GM19238 (cell line): ENCODE measurements around the gene GPALPP1.
A peak's percentile ranks its signal among the peaks of the same experiment; 100 is the strongest.
"Not testable (repeated sequence)": the region's sequence is repeated elsewhere in the genome, so short reads cannot be mapped to it uniquely, and the experiment has no call there.

Experiments
- DNase-seq: peaks from one replicate; pipeline ENCODE4 v3.0.0; 2011; ENCODE audit warnings: low spot score; ENCODE audit not compliant: insufficient read length

The GPALPP1 gene

DNA sequence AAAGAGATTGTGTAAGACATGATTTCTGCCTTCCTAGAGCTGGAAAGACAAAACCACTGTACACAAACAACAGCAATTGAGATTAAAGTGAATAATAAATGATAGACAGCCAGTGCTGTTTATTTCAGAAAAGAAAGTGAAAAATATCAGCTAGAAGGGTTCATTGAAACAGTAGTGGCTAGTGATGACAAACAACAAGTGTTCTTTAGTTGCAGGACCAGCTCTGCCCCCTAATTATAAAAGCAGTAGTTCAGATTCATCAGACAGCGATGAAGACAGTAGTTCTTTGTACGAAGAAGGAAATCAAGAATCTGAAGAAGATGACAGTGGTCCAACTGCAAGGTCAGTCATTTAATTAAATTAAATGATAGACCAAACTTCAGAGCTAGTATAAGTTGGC is 14.8 kb downstream of the GPALPP1 start:
- DNase-seq: no peak

GRCh38 chr13:45007225-45007624 is 17.9 kb downstream of the GPALPP1 start:
- no peak for DNase-seq

DNA sequence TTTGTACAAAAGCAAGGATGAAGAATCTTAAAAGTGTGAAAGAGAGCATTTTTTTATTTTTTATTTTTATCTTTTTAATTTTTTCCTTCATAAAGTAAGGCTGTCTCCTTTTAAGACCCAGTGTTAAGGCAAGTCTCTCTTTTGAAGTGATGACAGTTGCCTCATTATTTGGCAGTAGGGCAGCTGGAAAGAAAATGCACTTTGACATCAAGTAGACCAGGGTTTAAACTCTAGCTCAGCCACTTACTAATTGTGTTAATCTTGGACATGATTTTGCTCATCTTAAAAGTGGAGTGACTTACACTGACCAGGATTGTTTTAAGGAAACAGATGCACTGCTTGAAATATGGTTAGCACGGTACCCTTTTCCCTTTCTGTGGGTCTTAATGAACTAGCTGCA is 18.5 kb downstream of the GPALPP1 start:
- no peak for DNase-seq

DNA sequence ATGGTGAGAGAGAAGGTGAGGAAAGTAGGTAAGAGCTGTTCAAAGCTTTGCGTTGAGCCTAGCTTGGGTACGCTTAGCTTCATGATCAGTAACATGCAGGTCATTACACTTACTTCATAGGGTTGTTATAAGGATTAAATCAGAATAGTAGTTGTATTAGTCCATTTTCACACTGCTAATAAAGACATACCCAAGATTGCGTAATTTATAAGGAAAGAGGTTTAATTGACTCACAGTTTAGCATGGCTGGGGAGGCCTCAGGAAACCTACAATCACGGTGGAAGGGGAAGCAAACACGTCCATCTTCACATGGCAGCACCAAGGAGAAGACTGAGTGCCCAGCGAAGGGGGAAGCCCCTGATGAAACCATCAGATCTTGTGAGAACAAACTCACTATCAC is 21.9 kb downstream of the GPALPP1 start:
- DNase-seq: no peak

DNA sequence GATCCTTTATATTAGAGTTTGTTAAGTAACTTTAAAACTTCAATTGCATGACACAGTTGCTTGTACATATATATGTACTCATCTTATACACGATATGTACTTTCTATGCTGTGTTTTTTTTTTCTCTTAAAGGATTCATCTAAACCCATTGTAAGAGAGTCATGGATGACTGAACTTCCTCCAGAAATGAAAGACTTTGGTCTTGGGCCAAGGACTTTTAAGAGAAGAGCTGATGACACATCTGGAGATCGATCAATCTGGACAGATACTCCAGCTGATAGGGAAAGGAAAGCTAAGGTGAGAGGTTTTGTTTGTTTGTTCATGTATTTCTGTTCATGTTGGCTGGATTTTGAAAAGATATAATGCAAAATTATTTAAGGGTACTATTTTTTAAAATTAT is 26.0 kb downstream of the GPALPP1 start:
- DNase-seq: no peak

DNA sequence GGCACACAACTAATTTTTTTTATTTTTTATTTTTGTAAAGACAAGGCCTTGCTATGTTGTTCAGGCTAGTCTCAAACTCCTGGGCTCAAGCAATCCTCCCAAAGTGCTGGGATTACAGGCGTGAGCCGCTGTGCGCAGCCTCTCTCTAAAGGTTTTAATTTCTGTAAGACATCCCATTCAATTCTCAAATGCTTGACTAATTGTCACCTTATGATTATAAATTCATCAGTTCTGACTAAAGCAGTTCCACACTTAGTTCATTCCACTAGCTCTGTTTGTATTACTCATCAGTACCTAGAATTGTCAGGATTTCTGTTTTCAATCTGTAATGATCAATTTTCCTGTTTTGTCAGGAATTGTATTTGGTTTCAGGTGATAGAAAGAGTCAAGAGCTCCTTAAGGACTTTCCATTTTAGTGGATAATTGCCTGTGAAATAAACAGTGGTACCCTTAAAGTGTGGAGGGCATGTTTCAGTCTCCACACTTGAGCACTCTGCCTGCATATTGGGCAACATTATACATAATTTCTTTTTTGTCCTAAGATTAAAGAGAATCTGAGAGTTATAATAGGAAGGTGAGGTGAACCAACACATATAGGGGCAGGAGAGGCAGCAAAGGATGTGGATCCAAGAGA is 27.6 kb downstream of the GPALPP1 start:
- no peak for DNase-seq

GRCh38 chr13:45019981-45020380 is 30.6 kb downstream of the GPALPP1 start:
- not testable (repeated sequence) for DNase-seq

DNA sequence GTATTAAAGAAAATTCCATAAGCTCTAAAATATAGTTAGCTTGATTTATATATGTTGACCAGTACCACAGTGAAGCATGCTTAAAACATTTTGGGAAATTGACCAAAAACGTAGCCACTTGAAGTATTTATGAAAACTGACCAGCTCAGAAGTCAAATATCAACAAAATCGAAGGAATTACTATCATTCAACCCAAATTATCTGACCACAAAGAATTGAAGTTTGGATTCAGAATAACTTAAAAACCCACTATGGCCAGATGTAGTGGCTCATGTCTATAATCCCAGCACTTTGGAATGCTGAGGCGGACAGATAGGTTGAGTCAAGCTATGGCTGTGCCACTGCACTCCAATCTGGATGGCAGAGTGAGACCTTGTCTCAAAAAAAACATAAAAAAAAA is 31.9 kb downstream of the GPALPP1 start:
- no peak for DNase-seq

DNA sequence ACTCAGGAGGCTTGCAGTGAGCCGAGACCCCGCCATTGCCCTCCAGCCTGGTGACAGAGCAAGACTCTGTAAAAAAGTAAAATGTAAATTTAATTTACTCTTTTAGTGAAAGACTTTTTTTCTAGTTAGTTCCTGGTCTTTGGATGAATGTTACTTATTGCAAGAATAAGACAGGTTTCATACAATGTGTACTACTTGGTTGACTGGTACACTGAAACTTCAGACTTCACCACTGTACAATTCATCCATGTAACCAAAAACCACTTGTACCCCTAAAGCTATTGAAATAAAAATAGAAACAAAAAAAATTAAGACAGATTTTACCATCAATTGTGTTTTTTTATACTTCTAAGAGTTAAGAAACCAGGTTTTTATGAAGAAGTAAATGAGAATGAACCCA is 35.5 kb downstream of the GPALPP1 start:
- DNase-seq: no peak

DNA sequence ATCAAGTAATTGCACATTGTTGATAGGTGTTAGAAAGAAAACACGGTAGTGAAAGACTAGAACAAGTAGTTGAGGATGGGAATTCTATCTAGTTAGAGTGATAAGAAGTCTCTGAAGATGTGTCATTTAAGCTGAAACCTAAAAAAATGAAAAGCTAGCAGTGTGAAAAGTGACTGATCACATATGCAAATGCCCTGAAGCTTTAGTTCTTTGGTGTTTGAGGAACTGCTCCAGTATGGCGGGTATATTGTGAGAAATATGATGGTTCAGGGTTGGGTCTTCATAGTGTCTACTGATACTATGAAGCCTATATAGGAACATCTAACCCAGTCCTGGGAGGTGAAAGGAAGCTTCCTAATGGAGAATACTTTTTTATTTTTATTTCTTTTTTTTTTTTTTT is 45.0 kb downstream of the GPALPP1 start:
- no peak for DNase-seq

- no peak for DNase-seq
Measured at GRCh38 chr13:45036206-45036605, 46.9 kb downstream of the GPALPP1 start.

GRCh38 chr13:45040173-45040572 is 50.8 kb downstream of the GPALPP1 start:
- DNase-seq: no peak

- no peak for DNase-seq
Measured at GRCh38 chr13:45040622-45041021, 51.3 kb downstream of the GPALPP1 start.

- DNase-seq: no peak
Measured at GRCh38 chr13:45042539-45042938, 53.2 kb downstream of the GPALPP1 start.

GRCh38 chr13:45046445-45046844 is 57.1 kb downstream of the GPALPP1 start:
- DNase-seq: no peak

DNA sequence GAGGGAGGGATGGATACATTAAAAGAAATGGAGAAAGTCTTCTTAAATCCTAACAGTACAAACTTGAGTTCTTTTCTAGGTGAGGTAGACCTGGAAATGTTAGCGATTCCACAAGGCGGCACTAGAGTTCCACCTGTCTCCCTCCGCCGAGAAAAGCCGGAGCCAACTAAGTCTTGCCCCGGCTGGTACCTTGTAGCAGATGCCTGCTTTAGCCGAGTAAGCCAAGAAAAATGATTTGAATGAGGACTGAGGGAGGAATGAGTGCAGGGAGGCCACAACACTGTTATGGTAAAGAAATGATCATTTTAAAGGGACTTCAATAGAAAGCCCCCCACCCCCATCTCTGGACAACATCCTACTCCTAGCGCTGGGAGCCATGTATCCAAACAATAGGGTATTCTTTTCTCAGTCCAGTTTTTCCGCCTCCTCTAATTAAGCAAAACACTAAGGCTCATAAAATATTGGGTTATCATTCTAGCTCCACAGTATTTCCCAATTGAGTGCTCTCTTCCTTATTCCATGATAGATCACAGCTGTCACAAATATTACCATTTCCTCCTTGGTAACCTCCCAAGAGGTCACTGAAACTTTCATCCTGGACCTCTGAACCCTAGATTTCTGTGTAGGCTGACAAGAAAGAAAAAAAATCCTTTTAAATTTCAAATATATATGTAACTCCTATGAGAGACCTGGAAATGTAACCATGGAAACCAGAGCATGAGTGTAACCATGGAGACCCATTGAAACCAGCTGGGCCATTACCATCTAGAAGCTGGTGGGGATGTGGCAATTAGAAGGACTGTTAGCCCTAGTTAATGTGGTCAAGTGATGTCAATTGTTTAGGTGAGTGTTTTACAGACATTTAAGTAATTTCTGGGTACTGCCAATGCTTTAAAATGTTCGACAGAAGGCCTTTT is 58.3 kb downstream of the GPALPP1 start:
- peak; percentile 68 for DNase-seq

- no peak for DNase-seq
Measured at GRCh38 chr13:45048890-45049407, 59.6 kb downstream of the GPALPP1 start.

DNA sequence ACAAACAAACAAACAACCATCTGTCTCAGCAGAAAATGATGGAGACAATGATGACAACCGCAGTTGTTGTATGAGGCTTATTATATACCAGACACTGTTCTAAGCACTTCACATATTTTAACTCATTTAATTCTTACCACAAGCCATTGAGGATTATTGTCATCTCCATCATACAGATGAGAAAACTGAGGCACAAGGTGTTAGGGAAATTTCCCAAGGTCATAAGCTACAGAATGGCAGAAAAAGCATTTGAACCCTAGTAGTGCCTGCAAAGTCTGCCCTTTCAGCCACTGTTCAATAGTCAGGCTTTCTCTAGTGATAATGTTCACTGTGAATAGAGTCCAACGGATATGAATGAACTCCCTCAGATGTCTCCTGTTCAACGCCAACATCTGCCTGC is 60.1 kb downstream of the GPALPP1 start:
- DNase-seq: no peak

DNA sequence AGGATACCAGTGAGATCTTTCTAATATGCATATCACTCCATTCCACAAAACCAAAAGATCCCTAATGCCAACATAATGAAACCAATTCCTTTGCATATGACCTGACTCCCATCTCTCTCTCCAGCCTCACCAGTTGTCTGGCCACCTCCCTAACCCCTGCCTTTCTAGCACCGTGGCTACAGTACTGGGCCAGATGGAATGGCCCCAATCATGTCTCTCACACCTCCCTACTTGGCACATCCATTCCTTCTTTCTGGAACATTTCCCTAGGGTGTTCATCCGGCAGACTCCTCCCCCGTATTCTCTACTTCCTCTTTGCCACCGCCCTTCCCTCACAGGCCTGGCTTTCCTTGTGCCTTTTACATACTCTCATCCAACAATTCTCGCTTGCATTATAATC is 62.0 kb downstream of the GPALPP1 start:
- no peak for DNase-seq

GRCh38 chr13:45055198-45055901 is 66.0 kb downstream of the GPALPP1 start:
- DNase-seq: no peak

DNA sequence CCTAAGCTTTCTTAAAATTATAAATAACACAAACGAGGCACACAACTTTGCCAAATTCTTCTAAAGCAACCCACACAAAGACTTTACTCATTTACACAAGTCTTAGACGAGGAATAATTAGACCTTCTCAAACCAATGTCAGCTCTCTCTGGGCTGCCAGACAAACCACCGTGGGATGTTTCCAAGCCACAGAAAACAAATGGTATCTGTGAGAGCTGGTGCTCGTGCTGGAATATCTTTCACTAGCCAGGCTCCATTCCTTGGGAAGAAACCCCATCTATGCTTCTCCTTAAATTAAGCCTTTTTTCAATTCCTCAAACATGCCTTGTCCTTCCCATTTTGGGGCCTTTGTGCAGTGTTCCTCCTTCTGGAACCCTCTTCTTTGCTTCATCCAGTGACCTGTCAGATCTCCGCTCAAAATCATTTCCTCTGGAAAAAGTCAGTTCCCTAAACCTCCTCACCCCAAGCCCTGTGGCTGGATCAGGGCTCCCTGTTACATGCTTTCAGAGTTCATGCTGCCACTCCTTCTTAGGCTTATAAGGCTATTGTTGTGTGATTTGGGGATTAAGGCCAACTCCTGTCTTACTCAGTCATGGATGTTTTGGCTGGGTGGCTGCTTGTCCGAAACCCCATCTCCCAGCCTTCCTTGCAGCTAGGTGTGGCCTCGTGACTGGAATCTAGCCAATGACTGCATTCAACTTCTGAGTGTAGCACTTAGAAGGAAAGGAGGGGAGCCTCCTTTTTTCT is 66.7 kb downstream of the GPALPP1 start:
- no peak for DNase-seq
